ENCODE data around the gene CTPS1. TPM values are rescaled to one million over a fixed set of nuclear protein-coding genes. Genes with fewer than 3 reads are reported as not detected.

The CTPS1 gene
- total RNA-seq, 1 donor from 2014 or later, result 61.6 TPM

DNA sequence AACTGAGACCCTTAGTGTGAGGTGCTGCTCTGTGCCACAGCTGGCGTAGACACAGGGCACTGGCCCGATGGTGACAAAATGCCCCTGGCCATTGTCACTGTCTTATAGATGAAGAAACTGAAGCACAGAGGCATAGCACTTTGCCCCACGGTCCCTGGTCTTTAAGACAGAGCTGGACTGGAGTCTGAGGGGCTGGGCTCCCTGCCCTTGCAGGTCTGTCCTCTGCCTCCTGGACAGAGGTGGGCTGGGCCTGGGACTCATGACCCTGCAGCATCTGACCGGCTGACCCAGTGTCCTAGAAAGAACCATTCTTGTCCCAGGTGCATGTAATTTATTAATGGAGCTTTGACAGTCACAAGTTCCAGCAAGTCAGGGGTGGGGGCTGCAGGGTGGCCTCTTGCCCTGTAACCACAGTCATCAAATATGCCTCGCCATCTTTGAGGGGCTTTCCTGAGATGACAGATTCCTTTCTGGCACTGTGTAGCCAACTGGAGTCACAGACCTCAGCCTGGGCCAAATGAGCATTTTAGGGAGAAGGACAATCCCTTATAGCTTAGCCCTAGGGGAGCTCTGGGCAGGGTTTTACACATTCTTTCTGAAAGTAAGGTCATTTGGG is 35.9 kb downstream of the CTPS1 start:
- DNase-seq (ENCODE audit: low read depth), result no peak
- H3K4me3 ChIP-seq (ENCODE audit: low read depth, low read length), result no peak overlapping the region
- TF ChIP-seq, protein P1, sequence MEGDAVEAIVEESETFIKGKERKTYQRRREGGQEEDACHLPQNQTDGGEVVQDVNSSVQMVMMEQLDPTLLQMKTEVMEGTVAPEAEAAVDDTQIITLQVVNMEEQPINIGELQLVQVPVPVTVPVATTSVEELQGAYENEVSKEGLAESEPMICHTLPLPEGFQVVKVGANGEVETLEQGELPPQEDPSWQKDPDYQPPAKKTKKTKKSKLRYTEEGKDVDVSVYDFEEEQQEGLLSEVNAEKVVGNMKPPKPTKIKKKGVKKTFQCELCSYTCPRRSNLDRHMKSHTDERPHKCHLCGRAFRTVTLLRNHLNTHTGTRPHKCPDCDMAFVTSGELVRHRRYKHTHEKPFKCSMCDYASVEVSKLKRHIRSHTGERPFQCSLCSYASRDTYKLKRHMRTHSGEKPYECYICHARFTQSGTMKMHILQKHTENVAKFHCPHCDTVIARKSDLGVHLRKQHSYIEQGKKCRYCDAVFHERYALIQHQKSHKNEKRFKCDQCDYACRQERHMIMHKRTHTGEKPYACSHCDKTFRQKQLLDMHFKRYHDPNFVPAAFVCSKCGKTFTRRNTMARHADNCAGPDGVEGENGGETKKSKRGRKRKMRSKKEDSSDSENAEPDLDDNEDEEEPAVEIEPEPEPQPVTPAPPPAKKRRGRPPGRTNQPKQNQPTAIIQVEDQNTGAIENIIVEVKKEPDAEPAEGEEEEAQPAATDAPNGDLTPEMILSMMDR (conservative IDR thresholded peaks at IDR 0.05; ENCODE audit: low read depth, low read length), result no peak

DNA sequence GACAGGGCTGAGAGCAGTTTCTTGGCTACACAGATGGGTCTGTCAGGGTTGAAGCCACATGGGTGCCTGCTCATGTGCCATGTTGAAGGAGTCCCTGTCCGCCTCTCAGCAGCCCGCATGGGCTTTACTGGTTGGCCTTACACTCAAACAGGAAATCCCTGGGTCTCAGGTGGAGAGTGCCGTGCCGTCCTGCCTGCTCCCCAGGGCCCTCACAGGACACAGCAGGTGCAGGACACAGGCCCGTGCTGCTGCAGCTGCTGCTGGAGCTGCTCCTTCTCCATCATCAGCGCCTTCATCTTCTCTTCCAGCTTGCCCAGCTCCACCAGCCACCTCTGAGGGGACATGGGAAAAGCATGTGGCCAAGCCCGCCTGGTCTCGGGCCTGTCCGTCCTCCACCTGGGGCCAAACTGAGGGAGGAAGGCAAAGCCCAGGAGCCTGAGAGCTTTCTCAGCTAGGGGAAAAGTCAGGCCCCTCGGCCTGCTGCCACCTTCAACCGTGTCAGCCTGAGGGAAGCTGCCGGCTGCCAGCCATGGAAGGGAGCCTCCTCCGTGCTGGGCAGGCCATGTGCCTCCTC is 36.5 kb downstream of the CTPS1 start:
- TF ChIP-seq, protein P1 (conservative IDR thresholded peaks at IDR 0.05; ENCODE audit: low read depth, low read length), result no peak
- H3K4me3 ChIP-seq (ENCODE audit: low read depth, low read length), result no peak overlapping the region
- no peak for DNase-seq (ENCODE audit: low read depth)

DNA sequence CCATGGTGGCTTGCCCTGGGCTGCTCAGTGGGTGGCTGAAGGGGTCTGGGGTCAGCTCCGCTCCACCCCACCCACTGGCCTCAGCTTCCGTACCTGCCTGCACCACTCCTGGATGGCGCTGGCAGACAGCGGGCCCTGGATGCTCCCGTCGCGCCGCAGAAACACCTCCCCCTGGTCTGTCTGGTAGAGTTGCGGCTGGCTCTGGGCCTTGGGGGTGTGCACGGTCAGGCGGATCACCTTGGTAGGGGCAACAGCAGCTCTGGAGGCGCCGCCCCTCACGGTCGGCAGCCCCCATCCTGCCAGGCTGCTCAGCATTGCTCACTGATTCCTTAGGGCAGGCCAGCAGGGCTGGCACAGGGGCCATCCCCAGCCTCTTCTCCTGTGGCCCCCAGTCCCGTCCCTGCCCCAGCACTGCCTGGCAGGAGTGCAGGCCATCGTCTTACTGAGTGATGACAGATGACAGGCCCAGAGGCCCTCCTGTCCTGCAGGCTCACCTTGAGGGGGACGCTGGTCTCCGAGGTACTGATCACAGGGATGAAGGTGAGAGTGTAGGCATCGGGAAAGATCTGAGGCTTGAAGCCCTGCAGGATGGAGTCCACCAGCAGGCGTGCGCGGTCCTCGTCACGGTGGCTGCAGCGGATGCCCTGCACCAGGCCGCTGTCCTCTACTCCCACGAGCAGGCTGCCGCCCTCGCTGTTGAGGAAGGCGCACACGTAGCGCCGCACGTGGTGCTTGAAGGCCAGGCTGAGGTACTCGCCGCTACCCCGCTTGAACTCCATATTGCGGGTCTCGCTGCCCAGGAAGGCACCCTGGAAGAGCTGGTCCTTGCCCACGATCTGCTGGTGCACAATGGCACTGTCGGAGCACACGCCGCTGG is 37.9 kb downstream of the CTPS1 start:
- H3K4me3 ChIP-seq (ENCODE audit: low read depth, low read length), result no peak overlapping the region
- TF ChIP-seq, protein P1 (conservative IDR thresholded peaks at IDR 0.05; ENCODE audit: low read depth, low read length), result no peak
- no peak for DNase-seq (ENCODE audit: low read depth)

DNA sequence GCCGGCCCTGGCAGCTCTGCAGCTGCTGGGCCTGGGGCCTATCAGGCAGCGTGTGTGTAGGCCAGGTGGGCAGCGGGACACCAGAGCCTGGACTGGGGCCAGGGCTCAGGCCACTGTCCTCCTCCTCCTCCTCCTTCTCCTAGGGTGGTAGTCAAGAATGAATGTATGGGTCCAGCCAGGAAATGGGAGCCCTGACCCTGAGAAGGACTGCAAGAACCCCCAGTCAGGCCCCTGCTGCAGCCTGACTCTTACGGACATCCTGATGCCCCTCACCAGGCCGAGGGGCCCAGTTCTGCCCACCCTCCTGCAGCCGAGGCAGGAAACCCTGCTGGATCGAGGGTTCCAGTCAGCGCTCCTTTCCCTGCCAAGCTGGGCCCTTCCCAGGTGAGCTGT is 38.5 kb downstream of the CTPS1 start:
- TF ChIP-seq, protein P1 (conservative IDR thresholded peaks at IDR 0.05; ENCODE audit: low read depth, low read length), result no peak
- no peak for DNase-seq (ENCODE audit: low read depth)
- no peak overlapping the region for H3K4me3 ChIP-seq (ENCODE audit: low read depth, low read length)

DNA sequence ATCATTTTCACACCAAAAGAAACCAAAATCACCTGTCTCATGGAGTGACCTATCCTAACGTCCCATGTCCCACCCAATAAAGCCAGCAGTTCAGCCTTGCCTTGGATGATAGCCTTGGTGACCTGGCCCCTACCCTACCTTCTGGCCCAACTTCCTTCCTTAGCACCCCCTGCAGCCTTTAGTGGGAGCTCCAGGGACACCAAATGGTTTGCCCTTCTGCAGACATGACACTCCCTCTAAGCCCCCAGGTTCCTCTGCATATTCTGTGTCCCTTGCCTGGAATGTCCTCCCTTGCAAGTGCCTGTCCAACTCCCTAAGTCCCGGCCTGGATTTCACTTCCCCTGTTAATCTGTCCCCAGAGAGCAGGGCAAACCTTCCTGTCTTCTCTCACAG is 39.9 kb downstream of the CTPS1 start:
- TF ChIP-seq, protein P1 (conservative IDR thresholded peaks at IDR 0.05; ENCODE audit: low read depth, low read length), result peak; percentile 2
- H3K4me3 ChIP-seq (ENCODE audit: low read depth, low read length), result no peak overlapping the region
- no peak for DNase-seq (ENCODE audit: low read depth)

DNA sequence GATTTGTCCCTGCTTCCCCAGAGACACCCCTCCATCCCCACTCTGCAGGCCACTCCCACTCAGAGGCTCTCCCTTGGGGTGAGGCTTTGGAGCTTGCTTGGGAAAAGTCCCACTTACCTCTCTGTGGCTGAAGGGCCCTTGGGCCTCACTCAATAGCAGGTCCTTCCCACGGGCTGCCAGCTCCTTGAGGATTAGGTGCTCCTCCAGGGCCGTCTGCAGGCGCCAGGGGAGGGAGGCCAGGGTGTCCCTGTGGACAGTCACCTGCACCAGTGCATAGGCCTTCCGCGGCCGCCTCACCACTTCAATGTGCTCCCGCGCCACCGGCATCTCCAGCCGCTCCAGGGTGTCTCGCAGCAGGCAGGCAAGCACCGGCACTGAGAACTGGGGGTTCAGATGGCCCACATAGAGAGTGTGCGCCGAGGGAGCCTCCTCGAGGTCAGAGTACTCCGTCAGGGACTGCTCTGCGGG is 40.6 kb downstream of the CTPS1 start:
- TF ChIP-seq, protein P1 (conservative IDR thresholded peaks at IDR 0.05; ENCODE audit: low read depth, low read length), result no peak
- no peak for DNase-seq (ENCODE audit: low read depth)
- no peak overlapping the region for H3K4me3 ChIP-seq (ENCODE audit: low read depth, low read length)
